ENCODE data around the gene TRIM13.

The TRIM13 gene

DNA sequence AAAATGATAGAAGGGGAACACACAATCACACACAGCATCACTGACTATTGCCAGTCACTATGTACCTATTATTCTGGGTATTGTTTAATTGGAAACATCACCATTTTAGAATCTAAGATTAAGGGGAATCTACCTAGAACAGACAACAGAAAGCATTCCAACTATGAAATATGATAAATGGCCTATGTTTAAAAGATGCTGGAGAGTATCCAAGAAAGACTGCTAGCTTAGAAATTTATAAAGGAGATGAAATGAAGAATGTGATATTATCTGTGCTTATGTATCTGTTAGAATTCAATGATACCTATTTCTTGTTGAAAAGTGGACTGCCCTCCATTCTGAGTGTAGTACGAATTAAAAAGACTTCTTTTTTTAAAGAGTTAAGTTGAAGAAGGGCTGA, 68.9 kb downstream of the TRIM13 start:
- no peak for DNase-seq (ENCODE audit: low read depth)

Measured in stimulated activated CD4-positive, alpha-beta T cell treated with anti-CD3 and anti-CD28 coated beads, Interleukin-2, amount 100 ng/mL, for 4 hours (primary cell).